NCI-H2029 treated with DMSO at 0.1 percent for 48 hours (cell line): ENCODE data around the gene CREB3L2.
A peak's percentile ranks its signal among the peaks of the same experiment; 100 is the strongest.
"Not testable (repeated sequence)": the region's sequence is repeated elsewhere in the genome, so short reads cannot be mapped to it uniquely, and the experiment has no call there.

Experiments
- DNase-seq: peaks from one replicate; lab custom pipeline; 2025; lab: John Stamatoyannopoulos, UW

CREB3L2 gene

GRCh38 chr7:137933270-137934017, 68.4 kb downstream of the CREB3L2 start:
- DNase-seq, result no peak

- DNase-seq, result no peak
Observed at GRCh38 chr7:137932881-137933269, 69.0 kb downstream of the CREB3L2 start.

- DNase-seq, result no peak
Observed at GRCh38 chr7:137931823-137932222, 70.1 kb downstream of the CREB3L2 start.

GRCh38 chr7:137930581-137930980, 71.3 kb downstream of the CREB3L2 start:
- no peak for DNase-seq

GRCh38 chr7:137928626-137929025, 73.3 kb downstream of the CREB3L2 start:
- DNase-seq, result no peak

- no peak for DNase-seq
Observed at GRCh38 chr7:137927386-137927785, 74.5 kb downstream of the CREB3L2 start.

GRCh38 chr7:137926206-137926605, 75.7 kb downstream of the CREB3L2 start:
- not testable (repeated sequence) for DNase-seq

- no peak for DNase-seq
Observed at GRCh38 chr7:137925754-137926153, 76.1 kb downstream of the CREB3L2 start.

GRCh38 chr7:137925091-137925490, 76.8 kb downstream of the CREB3L2 start:
- no peak for DNase-seq

GRCh38 chr7:137923380-137923779, 78.5 kb downstream of the CREB3L2 start:
- DNase-seq, result no peak

GRCh38 chr7:137920637-137921399, 81.1 kb downstream of the CREB3L2 start:
- DNase-seq, result no peak

GRCh38 chr7:137919987-137920386, 81.9 kb downstream of the CREB3L2 start:
- DNase-seq, result no peak

GRCh38 chr7:137916980-137917645, 84.8 kb downstream of the CREB3L2 start:
- DNase-seq, result no peak

GRCh38 chr7:137916564-137916963, 85.3 kb downstream of the CREB3L2 start:
- no peak for DNase-seq

- DNase-seq, result no peak
Observed at GRCh38 chr7:137915266-137915665, 86.6 kb downstream of the CREB3L2 start.

GRCh38 chr7:137913985-137914384, 87.9 kb downstream of the CREB3L2 start:
- no peak for DNase-seq

GRCh38 chr7:137909042-137909441, 92.8 kb downstream of the CREB3L2 start:
- no peak for DNase-seq

- DNase-seq, result no peak
Observed at GRCh38 chr7:137908106-137908505, 93.8 kb downstream of the CREB3L2 start.

- not testable (repeated sequence) for DNase-seq
Observed at GRCh38 chr7:137906636-137907035, 95.2 kb downstream of the CREB3L2 start.

GRCh38 chr7:137904833-137905232, 97.1 kb downstream of the CREB3L2 start:
- DNase-seq, result no peak

- peak; percentile 68 for DNase-seq
Observed at GRCh38 chr7:137903382-137904169, 98.3 kb downstream of the CREB3L2 start.

- no peak for DNase-seq
Observed at GRCh38 chr7:137900137-137900536, 101.7 kb downstream of the CREB3L2 start.
